Measurements from ENCODE around the gene MSANTD2.

DNA sequence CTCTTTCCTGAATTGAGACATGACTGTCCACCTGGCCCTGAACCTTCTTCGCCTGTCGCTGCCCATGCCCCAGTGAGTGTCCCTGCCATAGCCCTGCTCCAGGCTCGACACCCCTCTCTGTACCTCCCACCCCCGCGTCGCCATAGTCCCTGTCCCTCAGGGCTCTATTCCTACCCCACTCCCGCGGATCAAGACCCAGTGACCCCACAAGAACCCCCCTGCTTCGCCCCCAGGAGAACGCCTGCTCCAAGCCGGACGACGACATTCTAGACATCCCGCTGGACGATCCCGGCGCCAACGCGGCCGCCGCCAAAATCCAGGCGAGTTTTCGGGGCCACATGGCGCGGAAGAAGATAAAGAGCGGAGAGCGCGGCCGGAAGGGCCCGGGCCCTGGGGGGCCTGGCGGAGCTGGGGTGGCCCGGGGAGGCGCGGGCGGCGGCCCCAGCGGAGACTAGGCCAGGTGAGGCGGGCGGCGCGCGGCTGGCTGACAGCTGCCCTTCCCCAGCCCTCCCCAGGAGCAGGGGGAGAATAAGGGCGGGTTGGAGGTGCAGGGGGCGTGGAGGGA, 54.9 kb downstream of the MSANTD2 start:
- TF ChIP-seq L3MBTL2 (conservative IDR thresholded peaks at IDR 0.05) = no peak
- TF ChIP-seq HDGF (IDR thresholded peaks at IDR 0.05; ENCODE audit: borderline replicate concordance) = no peak
